ENCODE results near the gene AKR1C4. TPM values are rescaled to one million over a fixed set of nuclear protein-coding genes. Genes with fewer than 3 reads are reported as not detected.

Gene AKR1C4
- total RNA-seq, 4 donors from 2014 or later = not detected

GRCh38 chr10:5187867-5188266, 8.8 kb upstream of the AKR1C4 start:
- DNase-seq = no peak
- Histone ChIP-seq H3K36me3 (no peaks in the 10 kb centered on the region), H3K9me3 (no peaks in the 10 kb centered on the region), H3K27me3 (no peaks in the 10 kb centered on the region), H3K4me1 (no peaks in the 10 kb centered on the region), H3K27ac (no peak overlapping the region), H3K4me3 (no peak overlapping the region)
- TF ChIP-seq POLR2A (IDR thresholded peaks at IDR 0.05) (no peak), CTCF (IDR thresholded peaks at IDR 0.05) (no peak)
- intact Hi-C loops (cut with DNase I; ENCODE audit: low total_unique reads) = no loop called here

GRCh38 chr10:5188358-5188757, 8.3 kb upstream of the AKR1C4 start:
- no peaks in the 10 kb centered on the region for H3K4me1 ChIP-seq
- DNase-seq = no peak

GRCh38 chr10:5194431-5194830, 2.2 kb upstream of the AKR1C4 start:
- intact Hi-C loops (cut with DNase I; ENCODE audit: low total_unique reads) = no loop called here
- H3K4me1 ChIP-seq = no peaks in the 10 kb centered on the region

More at GRCh38 chr10:5188358-5188757, 8.3 kb upstream of the AKR1C4 start:
- Histone ChIP-seq H3K27me3 (no peaks in the 10 kb centered on the region), H3K27ac (no peak overlapping the region), H3K36me3 (no peaks in the 10 kb centered on the region), H3K9me3 (no peaks in the 10 kb centered on the region), H3K4me3 (no peak overlapping the region)
- intact Hi-C loops (cut with DNase I; ENCODE audit: low total_unique reads) = no loop called here
- no peak for TF ChIP-seq POLR2A (IDR thresholded peaks at IDR 0.05)
- TF ChIP-seq CTCF (IDR thresholded peaks at IDR 0.05) = no peak

GRCh38 chr10:5195727-5196374, 786 bp upstream of the AKR1C4 start:
- no peaks in the 10 kb centered on the region for H3K36me3 ChIP-seq

More at GRCh38 chr10:5194431-5194830, 2.2 kb upstream of the AKR1C4 start:
- no peaks in the 10 kb centered on the region for H3K36me3 ChIP-seq
- H3K27ac ChIP-seq = no peak overlapping the region
- H3K4me3 ChIP-seq = no peak overlapping the region
- H3K27me3 ChIP-seq = no peaks in the 10 kb centered on the region
- DNase-seq = no peak
- no peak for TF ChIP-seq CTCF (IDR thresholded peaks at IDR 0.05)
- no peak for TF ChIP-seq POLR2A (IDR thresholded peaks at IDR 0.05)
- no peaks in the 10 kb centered on the region for H3K9me3 ChIP-seq

More at GRCh38 chr10:5195727-5196374, 786 bp upstream of the AKR1C4 start:
- DNase-seq = no peak
- TF ChIP-seq CTCF (IDR thresholded peaks at IDR 0.05) (no peak), POLR2A (IDR thresholded peaks at IDR 0.05) (no peak)
- H3K9me3 ChIP-seq = no peaks in the 10 kb centered on the region
- H3K27me3 ChIP-seq = no peaks in the 10 kb centered on the region
- H3K27ac ChIP-seq = no peak overlapping the region
- intact Hi-C loops (cut with DNase I; ENCODE audit: low total_unique reads) = no loop called here
- H3K4me1 ChIP-seq = no peaks in the 10 kb centered on the region
- no peak overlapping the region for H3K4me3 ChIP-seq
